Heart left ventricle (tissue), 16 donors: Measurements from ENCODE around the gene LRP1B. TPM values are rescaled to one million over a fixed set of nuclear protein-coding genes. Genes with fewer than 3 reads are reported as not detected.

ENCODE experiments used
- ATAC-seq, 4 donors: fragments of 200-7000 bp; cut with Tn5 transposase; one replicate each; pipeline ENCODE4 v1.9.1; 2020 to 2022; ENCODE audit warnings: moderate library complexity in 4 of 4, mild to moderate bottlenecking in 3 of 4, moderate number of reproducible peaks in 1 of 4
- DNase-seq, 5 donors: peaks; one replicate each; pipeline ENCODE4 v3.0.0-alpha.2; 2020
- H3K27ac ChIP-seq, 12 donors: fragments of 200-600 bp; sonication (generic) in 4 of 12; one replicate each; pipeline versions ENCODE4 v1.5.0 to v1.8.0; 2016 to 2022; ENCODE audit warnings: mild to moderate bottlenecking in 2 of 12
- H3K27me3 ChIP-seq, 9 donors: fragments of 200-600 bp; sonication (generic) in 2 of 9; one replicate each; pipeline versions ENCODE4 v1.5.1 to v1.8.0; 2016 to 2022; ENCODE audit warnings: mild to moderate bottlenecking in 3 of 9
- H3K36me3 ChIP-seq, 9 donors: fragments of 200-600 bp; sonication (generic) in 2 of 9; one replicate each; pipeline versions ENCODE4 v1.5.0 to v1.8.0; 2018 to 2022; ENCODE audit warnings: mild to moderate bottlenecking in 2 of 9
- H3K4me1 ChIP-seq, 12 donors: fragments of 200-600 bp; sonication (generic) in 4 of 12; one replicate each; pipeline versions ENCODE4 v1.5.0 to v1.8.0; 2016 to 2022; ENCODE audit warnings: mild to moderate bottlenecking in 3 of 12
- H3K4me3 ChIP-seq, 12 donors: fragments of 200-600 bp; sonication (generic) in 4 of 12; one replicate each; pipeline versions ENCODE4 v1.5.0 to v1.8.0; 2017 to 2022; ENCODE audit warnings: mild to moderate bottlenecking in 9 of 12, moderate library complexity in 4 of 12
- H3K9me3 ChIP-seq, 12 donors: fragments of 200-600 bp; sonication (generic) in 4 of 12; one replicate each; pipeline versions ENCODE4 v1.5.0 to v1.8.0; 2016 to 2022; ENCODE audit warnings: mild to moderate bottlenecking in 1 of 12
- CTCF ChIP-seq, 12 donors: fragments of 200-600 bp; sonication (generic) in 4 of 12; IDR thresholded peaks; one replicate each; pipeline versions ENCODE4 v1.5.0 to v1.8.0; 2018 to 2022; ENCODE audit warnings: antibody characterized with exemption in 12 of 12, mild to moderate bottlenecking in 5 of 12
- POLR2A ChIP-seq, 2 donors: fragments of 450-650 bp; IDR thresholded peaks; one replicate each; pipeline ENCODE4 v1.6.1; 2017; ENCODE audit warnings: antibody characterized with exemption in 2 of 2, mild to moderate bottlenecking in 2 of 2, moderate library complexity in 2 of 2
- WGBS, 4 donors: extraction: QIAGEN DNeasy Blood & Tissue Kit in 2 of 4; methylation state at CpG; one replicate each; pipeline versions ENCODE4 v1.1.5 to v1.1.7; 2013 to 2018; 5-methylcytosine and 5-hydroxymethylcytosine counted together
- intact Hi-C, 10 donors: fragments of 100-400 bp; cut with DNase I; formaldehyde crosslinking; loops; one replicate each; pipeline versions ENCODE4 v1.11.1 to v1.14.2; 2022
- polyA plus RNA-seq, 2 donors: library from polyadenylated mRNA; stranded (reverse); fragments of 200-250 nt; gene quantifications; one replicate each; pipeline ENCODE4 v1.2.3, GENCODE V29; 2013
- total RNA-seq, 9 donors: library from RNA; depleted of rRNA in 2 of 9; stranded (reverse); fragments of >200 nt in 2 of 9; fragmentation: NEBNext Ultra II Directional in 3 of 9; extraction: Animal tissue kit (Norgen Biotek cat#: 25700) in 3 of 9; gene quantifications; one replicate each; pipeline versions ENCODE4 v1.1.0 to v1.2.4, GENCODE V29; 2016 to 2023
- donor health status: ischemic (EF 13 %, LVEDD 7.1; RV severe dilation, severe dysfunction).
- donor health status: healthy with polysubstance abuse.
- donor health status: DM: no; HTN: yes; CAD: no.
- donor health status: DM: no; HTN: no; CAD: no.
- donor health status: ischemic (EF 25% LVEDD 6.9; RV normal size, moderate dysfunction).
- donor health status: ischemic (EF 25% LVEDD 5.7; RV mildly dilated, moderate dysfunction).
- donor health status: healthy.
- donor health status: DM: yes; HTN: yes; CAD: no.
- donor health status: ischemic (EF 35%, LVEDD 5.7; RV mildly dilated, moderate dysfunction).
- donor health status: nonischemic (EF 11% LVEDD 7.7; RV severe dilation, severe dysfunction).
- donor health status: DM: yes; HTN: yes; CAD: no.
- donor health status: PGD.
- donor health status: ischemic (EF 29% LVEDD 5.4; RV normal size, mild dysfunction).
- donor health status: nonischemic (EF 23%, LVEDD 6.1; RV moderate dilation, normal function).

LRP1B gene
- total and polyA plus RNA-seq, 11 donors: 0.01 to 0.19 (median 0.11) TPM; not detected in 2

- no peak for ATAC-seq
- no peaks in the 10 kb centered on the region for H3K36me3 ChIP-seq
- no peaks in the 10 kb centered on the region for H3K4me1 ChIP-seq
- TF ChIP-seq POLR2A (IDR thresholded peaks at IDR 0.05) (no peak), CTCF (IDR thresholded peaks at IDR 0.05) (no peak)
- intact Hi-C loops: no loop called here
- no peak overlapping the region for H3K27ac ChIP-seq
- H3K27me3 ChIP-seq: no peaks in the 10 kb centered on the region
- no peak for DNase-seq
- no peaks in the 10 kb centered on the region for H3K9me3 ChIP-seq
- no peak overlapping the region for H3K4me3 ChIP-seq
- WGBS, 4 donors: 49 to 73% (median 58%) methylated on average over 1 of the region's 1 CpG
Measured at GRCh38 chr2:141654311-141654710, 476.5 kb downstream of the LRP1B start.

GRCh38 chr2:141653184-141653583 is 477.6 kb downstream of the LRP1B start:
- ATAC-seq: no peak
- no peaks in the 10 kb centered on the region for H3K27me3 ChIP-seq
- H3K27ac ChIP-seq: no peak overlapping the region
- TF ChIP-seq CTCF (IDR thresholded peaks at IDR 0.05): no peak
- no peak for TF ChIP-seq POLR2A (IDR thresholded peaks at IDR 0.05)
- no peaks in the 10 kb centered on the region for H3K4me1 ChIP-seq
- DNase-seq: no peak
- no peaks in the 10 kb centered on the region for H3K9me3 ChIP-seq
- no peak overlapping the region for H3K4me3 ChIP-seq
- H3K36me3 ChIP-seq: no peaks in the 10 kb centered on the region
- intact Hi-C loops: no loop called here
- WGBS, 4 donors: 69 to 77% (median 74%) methylated on average over 2 of the region's 2 CpGs

- H3K36me3 ChIP-seq: no peaks in the 10 kb centered on the region
- intact Hi-C loops: no loop called here
- H3K9me3 ChIP-seq: no peaks in the 10 kb centered on the region
- no peak for TF ChIP-seq POLR2A (IDR thresholded peaks at IDR 0.05)
- no peak for TF ChIP-seq CTCF (IDR thresholded peaks at IDR 0.05)
- H3K27ac ChIP-seq: no peak overlapping the region
- no peaks in the 10 kb centered on the region for H3K4me1 ChIP-seq
- no peak overlapping the region for H3K4me3 ChIP-seq
- DNase-seq (no peak), ATAC-seq (no peak)
- H3K27me3 ChIP-seq: no peaks in the 10 kb centered on the region
Measured at GRCh38 chr2:141652308-141652707, 478.5 kb downstream of the LRP1B start.

DNA sequence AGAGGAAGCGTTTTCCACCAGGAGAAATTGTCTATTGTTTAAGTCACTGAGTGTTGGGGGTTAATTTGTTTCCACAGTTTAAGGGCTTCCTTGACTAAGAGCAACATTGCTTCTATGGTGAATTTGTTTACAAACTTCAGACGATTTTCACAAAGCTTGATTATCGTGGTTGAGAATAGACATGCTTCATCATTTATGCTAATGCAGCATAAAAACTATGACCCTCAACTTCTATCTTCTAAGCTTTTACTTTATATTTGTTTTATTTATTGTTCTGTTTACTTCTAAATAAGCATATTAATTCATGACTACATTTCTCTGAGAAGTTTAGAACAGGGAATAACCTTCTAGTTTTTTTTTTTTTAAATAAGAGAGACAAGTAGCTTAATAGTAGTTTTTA is 483.5 kb downstream of the LRP1B start:
- H3K4me1 ChIP-seq: no peaks in the 10 kb centered on the region
- no peak overlapping the region for H3K27ac ChIP-seq
- H3K27me3 ChIP-seq: no peaks in the 10 kb centered on the region
- H3K36me3 ChIP-seq: no peaks in the 10 kb centered on the region
- peaks cover 0 to 3% (median 0%) of the 10 kb centered on the region in 12 donors for H3K9me3 ChIP-seq
- TF ChIP-seq POLR2A (IDR thresholded peaks at IDR 0.05) (no peak), CTCF (IDR thresholded peaks at IDR 0.05) (no peak)
- no peak overlapping the region for H3K4me3 ChIP-seq
- DNase-seq (no peak), ATAC-seq (no peak)
- WGBS, 4 donors: 73 to 80% (median 76%) methylated on average over 3 of the region's 3 CpGs
- intact Hi-C loops: no loop called here
